ENCODE results near the gene TTC33.

The TTC33 gene

DNA sequence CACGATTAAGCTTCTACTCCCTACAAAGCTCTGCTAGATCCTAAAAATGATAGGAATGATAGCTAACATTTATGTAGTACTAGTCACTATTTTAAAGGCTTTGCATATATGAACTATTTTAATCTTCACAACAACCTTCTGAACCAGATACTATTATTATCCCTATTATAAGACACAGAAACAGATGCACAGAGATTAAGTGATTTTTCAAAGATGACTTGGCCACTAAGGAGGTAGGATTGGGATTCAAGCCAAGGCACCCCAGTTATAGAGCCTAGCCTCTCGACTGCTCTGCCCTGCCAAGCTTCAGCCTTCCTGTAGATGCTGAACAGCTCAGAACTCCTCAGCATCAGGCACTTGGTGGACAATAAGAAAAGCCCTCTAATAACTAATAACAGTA, 277.0 kb downstream of the TTC33 start:
- no peaks in the 10 kb centered on the region for H3K27me3 Mint-ChIP-seq
- DNase-seq: no peak
- H3K27ac Mint-ChIP-seq: no peak overlapping the region

DNA sequence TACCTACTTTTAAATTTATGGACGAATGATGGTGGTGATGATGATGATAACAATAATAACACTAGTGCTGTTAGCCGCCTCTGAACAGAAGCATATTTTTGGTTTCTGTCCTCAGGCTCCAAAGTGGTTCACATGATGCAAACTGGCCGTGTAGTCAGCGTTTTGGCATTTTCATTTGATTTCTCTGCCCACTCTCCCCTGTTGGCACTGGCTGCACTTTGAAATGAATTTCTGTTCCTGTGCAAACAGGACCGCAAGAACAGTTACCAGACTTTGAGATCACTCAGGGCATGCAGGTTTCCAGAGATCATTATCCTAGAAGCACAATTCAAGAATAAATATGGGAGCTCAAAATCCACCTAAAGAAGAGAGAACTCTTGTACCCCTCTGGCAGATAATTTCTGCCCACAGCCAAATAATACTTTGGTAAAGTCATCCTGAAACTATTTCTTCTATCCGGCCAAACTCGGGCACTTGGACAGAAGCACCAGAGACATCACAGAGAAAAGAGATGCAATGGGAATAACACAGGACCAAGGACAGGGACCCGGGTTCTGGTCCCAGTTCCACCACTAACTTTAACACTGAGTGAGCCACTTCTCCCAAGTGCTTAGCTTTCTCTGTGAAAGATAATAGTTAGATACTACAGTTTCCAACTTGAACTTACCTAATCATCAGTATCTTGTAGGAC, 277.8 kb downstream of the TTC33 start:
- Mint-ChIP-seq H3K27me3 (no peaks in the 10 kb centered on the region), H3K4me1 (ENCODE audit: low read depth) (peaks cover 56% of the 10 kb centered on the region), H3K27ac (no peak overlapping the region), H3K36me3 (ENCODE audit: low read depth) (no peaks in the 10 kb centered on the region), H3K4me3 (no peak overlapping the region), H3K9me3 (peaks cover 2% of the 10 kb centered on the region)
- no peak for DNase-seq

More for the DNA sequence above, 277.0 kb downstream of the TTC33 start:
- H3K9me3 Mint-ChIP-seq: no peaks in the 10 kb centered on the region
- H3K4me3 Mint-ChIP-seq: no peak overlapping the region
- no peaks in the 10 kb centered on the region for H3K36me3 Mint-ChIP-seq (ENCODE audit: low read depth)
- H3K4me1 Mint-ChIP-seq (ENCODE audit: low read depth): peaks cover 64% of the 10 kb centered on the region

DNA sequence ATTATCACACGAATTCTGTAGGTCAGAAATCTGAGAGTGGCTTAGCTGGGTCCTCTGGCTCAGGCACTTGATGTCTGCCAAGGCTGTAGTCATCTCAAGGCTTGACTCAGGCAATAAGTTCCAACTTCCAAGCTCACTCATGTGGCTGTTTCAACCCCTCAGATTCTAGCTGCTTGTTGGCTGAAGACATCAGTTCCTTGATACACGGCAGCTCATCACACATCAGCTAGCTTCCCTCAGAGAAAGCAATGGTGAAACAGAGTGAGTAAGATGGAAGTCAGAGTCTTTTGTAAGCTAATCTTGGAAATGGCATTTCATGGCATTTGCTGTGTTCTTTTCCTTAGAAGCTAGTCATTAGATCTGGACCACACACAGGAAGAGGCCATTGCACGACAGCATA, 280.2 kb downstream of the TTC33 start:
- H3K27me3 Mint-ChIP-seq: no peaks in the 10 kb centered on the region
- peaks cover 40% of the 10 kb centered on the region for H3K4me1 Mint-ChIP-seq (ENCODE audit: low read depth)
- no peak overlapping the region for H3K4me3 Mint-ChIP-seq
- H3K27ac Mint-ChIP-seq: no peak overlapping the region
- H3K36me3 Mint-ChIP-seq (ENCODE audit: low read depth): no peaks in the 10 kb centered on the region
- peaks cover 15% of the 10 kb centered on the region for H3K9me3 Mint-ChIP-seq
- no peak for DNase-seq

DNA sequence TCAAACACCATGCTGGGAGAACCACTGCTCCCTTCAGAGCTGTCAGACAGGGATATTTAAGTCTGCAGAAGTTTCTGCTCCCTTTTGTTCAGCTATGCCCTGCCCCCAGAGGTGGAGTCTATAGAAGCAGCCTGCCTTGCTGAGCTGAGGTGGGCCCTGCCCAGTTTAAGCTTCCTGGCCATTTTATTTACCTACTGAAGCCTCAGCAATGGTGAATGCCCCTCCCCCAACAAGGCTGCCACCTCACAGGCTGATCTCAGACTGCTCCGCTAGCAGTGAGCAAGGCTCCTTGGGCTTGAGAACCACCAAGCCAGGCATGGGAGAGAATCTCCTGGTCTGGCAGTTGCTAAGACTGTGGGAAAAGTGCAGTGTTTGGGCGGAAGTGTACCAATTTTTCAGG, 281.5 kb downstream of the TTC33 start:
- Mint-ChIP-seq H3K4me1 (ENCODE audit: low read depth) (peaks cover 27% of the 10 kb centered on the region), H3K36me3 (ENCODE audit: low read depth) (no peaks in the 10 kb centered on the region), H3K9me3 (peaks cover 15% of the 10 kb centered on the region), H3K27ac (no peak overlapping the region), H3K4me3 (no peak overlapping the region), H3K27me3 (no peaks in the 10 kb centered on the region)
- no peak for DNase-seq

DNA sequence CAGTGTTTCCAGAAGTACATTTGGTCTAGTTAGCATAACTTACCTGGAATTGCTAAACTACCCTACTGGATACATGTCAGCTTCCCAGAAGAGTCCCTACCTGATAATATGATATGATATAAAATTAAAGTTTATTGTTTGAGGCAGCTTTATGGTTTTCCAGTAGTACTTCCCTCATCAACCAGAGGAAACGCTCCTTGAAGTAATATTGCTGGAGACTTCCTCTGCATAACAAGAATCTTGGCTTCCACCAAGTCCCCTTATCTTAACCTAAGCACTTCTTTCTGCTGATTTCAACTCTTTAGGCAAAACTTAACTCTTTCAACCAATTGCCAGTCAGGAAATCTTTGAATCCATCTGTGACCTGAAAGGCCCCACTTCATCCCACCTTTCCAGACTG, 290.3 kb downstream of the TTC33 start:
- peaks cover 2% of the 10 kb centered on the region for H3K36me3 Mint-ChIP-seq (ENCODE audit: low read depth)
- peaks cover 13% of the 10 kb centered on the region for H3K9me3 Mint-ChIP-seq
- no peak overlapping the region for H3K27ac Mint-ChIP-seq
- no peak overlapping the region for H3K4me3 Mint-ChIP-seq
- H3K27me3 Mint-ChIP-seq: no peaks in the 10 kb centered on the region
- peaks cover 35% of the 10 kb centered on the region for H3K4me1 Mint-ChIP-seq (ENCODE audit: low read depth)
- no peak for DNase-seq

DNA sequence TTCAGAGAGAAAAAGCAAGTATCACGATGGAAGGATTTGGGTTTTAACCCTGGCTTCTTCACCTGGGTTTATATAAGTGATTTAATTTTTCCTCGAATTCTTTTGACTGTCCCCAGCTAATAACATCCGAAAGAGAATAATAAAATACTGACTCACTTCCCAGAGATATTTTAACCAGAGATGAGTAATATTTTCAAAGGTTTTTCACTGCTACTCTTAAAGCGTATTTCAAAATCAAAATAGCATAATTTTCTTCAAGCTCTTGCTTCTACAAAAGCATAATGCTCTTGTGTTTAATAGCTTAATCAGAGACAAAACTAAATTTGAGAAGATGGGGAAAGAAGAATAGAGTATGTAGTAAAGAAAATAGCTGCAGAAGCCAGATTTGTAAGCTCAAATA, 291.2 kb downstream of the TTC33 start:
- peaks cover 15% of the 10 kb centered on the region for H3K9me3 Mint-ChIP-seq
- H3K27ac Mint-ChIP-seq: no peak overlapping the region
- H3K4me1 Mint-ChIP-seq (ENCODE audit: low read depth): peaks cover 35% of the 10 kb centered on the region
- no peak for DNase-seq
- no peak overlapping the region for H3K4me3 Mint-ChIP-seq
- no peaks in the 10 kb centered on the region for H3K27me3 Mint-ChIP-seq
- H3K36me3 Mint-ChIP-seq (ENCODE audit: low read depth): peaks cover 4% of the 10 kb centered on the region
